ENCODE results near the gene HOXA1.
"Not testable (repeated sequence)": the region's sequence is repeated elsewhere in the genome, so short reads cannot be mapped to it uniquely, and the experiment has no call there.

HOXA1 gene

DNA sequence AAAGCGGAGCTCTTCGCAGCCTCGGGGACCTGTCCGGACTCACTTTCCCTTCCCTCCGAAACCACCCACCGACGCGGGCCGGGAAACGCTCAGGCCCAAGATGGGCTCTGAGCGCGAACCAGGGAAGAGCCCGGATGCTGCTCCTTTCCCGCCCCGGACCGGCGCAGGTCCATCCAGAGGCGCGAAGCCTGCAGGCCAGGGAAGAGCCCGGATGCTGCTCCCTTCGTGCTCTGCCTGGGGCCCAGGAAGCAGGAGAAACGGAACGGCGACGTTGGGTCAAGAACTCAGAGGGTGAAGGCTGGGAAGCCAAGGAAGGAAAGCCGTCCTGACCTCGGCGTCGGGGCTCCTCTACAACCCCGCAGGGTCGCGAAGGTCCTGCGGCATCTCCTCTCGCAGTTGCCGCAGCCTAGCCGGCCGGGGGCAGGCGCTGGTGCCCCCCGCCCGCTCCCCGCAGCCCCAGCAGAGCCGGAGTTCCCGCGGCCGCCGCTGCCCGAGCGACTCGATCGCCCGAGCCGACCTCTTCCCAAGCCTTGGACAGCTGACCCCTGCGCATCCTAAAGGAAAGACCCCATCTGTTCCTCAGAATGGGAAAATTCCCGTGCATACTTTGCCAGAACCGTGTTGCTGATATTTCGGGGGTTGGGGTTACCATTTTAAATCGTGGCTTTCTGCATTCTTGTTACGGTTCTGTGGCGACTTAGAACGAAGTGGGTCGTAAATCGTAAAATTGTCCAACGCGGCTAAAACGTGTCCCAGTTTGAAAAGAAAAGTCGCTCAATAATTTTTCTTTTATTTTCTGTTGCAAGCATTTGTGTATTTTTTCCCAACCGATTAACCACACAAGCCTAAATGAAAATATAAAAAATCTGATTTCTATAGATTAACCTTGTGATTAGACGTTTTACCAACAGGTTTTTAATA, 7.5 kb downstream of the HOXA1 start:
- DNase-seq: no peak

- DNase-seq: no peak
Measured at GRCh38 chr7:27083646-27084045, 12.2 kb downstream of the HOXA1 start.

DNA sequence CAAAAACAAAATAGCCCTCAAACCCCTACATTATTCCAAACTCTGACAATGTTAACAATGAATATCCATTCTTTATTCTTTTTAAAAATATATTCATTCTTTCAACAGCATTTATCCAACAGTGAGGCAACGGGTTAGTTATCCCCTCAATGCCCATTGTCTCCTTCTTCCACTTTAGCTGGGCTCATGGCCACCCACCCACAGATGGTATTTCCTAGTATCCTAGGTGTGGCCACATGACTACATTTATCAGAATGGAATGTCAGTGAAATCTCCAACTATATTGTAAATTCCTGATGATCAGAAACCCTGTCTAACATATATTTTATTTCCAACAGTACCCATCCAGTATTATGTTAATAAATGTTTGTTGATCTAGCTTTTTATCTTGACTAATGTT, 13.6 kb downstream of the HOXA1 start:
- DNase-seq: no peak

- DNase-seq: no peak
Measured at GRCh38 chr7:27080844-27081436, 14.9 kb downstream of the HOXA1 start.

DNA sequence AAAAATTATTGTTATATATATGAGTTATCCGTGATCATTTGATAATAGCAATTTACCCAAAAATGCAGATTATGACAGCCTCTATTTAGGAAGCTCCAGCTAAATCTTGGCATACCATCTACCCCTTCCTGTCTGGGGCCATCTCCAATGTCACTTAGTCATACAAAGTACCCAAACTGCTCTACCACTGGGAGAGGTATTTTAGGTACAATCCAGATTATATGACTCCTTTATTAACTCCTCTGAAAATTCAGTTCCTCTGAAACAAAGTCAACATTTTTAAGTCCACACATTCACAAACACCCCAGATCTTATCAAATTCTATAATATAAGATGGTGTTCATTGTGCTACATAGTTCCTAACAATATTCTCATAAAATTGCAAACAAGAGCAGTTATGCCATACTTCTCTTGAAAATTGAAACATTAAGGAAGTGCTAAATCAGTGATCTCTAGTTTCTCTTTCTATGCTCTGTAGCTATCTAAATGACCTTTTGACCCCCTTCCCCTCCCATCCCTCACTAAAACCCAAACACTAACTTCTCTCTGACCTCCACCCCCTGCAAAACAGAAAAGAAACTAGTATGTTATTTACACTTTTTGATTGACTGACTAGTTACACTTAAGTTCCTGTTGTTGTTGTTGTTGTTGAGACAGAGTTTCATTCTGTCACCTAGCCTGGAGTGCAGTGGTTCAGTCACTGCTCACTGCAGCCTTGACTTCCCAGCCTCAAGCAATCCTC, 16.4 kb downstream of the HOXA1 start:
- no peak for DNase-seq

DNA sequence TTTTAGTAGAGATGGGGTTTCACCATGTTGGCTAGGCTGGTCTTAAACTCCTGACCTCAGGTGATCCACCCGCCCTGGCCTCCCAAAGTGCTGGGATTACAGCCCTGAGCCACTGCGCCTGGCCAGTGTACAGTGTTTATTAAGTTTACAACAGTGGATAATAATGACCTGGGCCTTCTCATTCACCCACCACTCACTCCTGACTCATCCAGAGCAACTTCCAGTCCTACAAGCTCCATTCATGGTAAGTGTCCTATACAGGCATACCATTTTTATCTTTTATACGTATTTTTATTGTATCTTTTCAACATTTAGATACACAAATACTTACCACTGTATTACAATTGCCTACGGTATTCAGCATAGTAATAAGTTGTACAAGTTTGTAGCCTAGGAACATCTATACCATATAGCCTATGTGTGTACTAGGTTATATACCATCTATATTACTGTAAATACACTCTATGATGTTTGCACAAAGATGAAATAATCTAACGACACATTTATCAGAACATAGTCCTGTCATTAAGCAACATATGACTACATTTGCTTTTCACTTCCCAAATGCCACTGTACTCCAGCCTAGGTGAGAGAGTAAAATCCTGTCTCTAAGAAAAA, 17.1 kb downstream of the HOXA1 start:
- DNase-seq: no peak

GRCh38 chr7:27073076-27073475, 22.7 kb downstream of the HOXA1 start:
- DNase-seq: no peak

- DNase-seq: no peak
Measured at GRCh38 chr7:27071622-27072390, 24.0 kb downstream of the HOXA1 start.

GRCh38 chr7:27068259-27068658, 27.5 kb downstream of the HOXA1 start:
- DNase-seq: no peak

DNA sequence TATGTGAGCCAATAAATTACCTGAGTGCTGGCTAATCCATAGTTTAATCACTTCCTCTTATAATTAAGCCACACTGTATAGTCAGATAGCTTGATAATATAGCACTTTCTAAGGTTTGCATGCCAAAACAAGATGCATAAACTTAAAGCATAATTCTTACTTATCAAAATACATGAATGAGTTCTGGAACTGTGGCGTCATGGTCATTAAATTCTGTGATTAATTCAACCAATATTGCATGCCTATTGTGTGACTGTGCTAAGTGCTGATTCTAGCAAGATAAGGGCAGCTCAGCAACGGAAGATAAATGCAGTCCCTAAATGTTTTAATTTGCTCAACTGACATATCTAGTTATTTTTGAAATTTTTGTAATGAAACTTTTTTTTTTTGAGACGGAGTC, 29.7 kb downstream of the HOXA1 start:
- no peak for DNase-seq

DNA sequence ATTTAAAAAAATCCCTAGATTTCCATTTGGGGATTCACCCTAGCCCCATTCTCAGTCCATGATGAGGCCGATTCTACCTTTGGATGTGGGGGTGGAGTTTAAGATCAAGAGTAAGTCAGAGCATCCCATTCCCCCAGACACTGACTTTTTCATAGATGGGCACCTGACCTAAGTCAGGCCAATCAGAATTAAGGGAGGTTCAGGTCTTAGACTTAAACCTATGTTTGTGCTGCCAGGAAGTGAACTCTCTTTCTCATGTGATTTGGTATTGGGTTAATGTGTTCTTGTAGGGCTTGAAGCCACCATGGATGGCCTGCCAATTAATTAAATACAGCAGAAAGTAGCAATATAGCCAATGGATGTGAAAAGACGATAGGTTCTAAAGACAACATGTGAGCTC, 30.1 kb downstream of the HOXA1 start:
- DNase-seq: no peak

GRCh38 chr7:27064661-27065060, 31.1 kb downstream of the HOXA1 start:
- DNase-seq: no peak

- DNase-seq: no peak
Measured at GRCh38 chr7:27064159-27064558, 31.6 kb downstream of the HOXA1 start.

- no peak for DNase-seq
Measured at GRCh38 chr7:27062946-27063345, 32.9 kb downstream of the HOXA1 start.

GRCh38 chr7:27053153-27053552, 42.6 kb downstream of the HOXA1 start:
- DNase-seq: no peak

DNA sequence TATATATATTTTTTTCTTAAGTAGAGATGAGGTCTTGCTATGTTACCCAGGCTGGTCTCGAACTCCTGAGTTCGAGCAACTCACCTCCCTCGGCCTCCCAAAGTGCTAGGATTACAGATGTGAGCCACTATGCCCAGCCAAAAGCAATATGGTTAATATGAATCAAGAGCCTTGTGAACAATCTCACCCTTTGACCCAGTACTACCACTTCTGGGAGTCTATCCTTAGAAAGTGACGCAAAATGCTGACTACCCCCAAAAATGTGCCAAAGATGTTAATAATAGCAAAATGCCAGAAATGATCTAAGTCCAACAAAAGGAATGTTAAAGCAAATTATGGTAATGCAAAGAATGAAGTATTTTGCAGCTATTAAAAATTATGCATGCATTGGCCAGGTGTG, 44.3 kb downstream of the HOXA1 start:
- DNase-seq: no peak

GRCh38 chr7:27048438-27048837, 47.4 kb downstream of the HOXA1 start:
- no peak for DNase-seq

DNA sequence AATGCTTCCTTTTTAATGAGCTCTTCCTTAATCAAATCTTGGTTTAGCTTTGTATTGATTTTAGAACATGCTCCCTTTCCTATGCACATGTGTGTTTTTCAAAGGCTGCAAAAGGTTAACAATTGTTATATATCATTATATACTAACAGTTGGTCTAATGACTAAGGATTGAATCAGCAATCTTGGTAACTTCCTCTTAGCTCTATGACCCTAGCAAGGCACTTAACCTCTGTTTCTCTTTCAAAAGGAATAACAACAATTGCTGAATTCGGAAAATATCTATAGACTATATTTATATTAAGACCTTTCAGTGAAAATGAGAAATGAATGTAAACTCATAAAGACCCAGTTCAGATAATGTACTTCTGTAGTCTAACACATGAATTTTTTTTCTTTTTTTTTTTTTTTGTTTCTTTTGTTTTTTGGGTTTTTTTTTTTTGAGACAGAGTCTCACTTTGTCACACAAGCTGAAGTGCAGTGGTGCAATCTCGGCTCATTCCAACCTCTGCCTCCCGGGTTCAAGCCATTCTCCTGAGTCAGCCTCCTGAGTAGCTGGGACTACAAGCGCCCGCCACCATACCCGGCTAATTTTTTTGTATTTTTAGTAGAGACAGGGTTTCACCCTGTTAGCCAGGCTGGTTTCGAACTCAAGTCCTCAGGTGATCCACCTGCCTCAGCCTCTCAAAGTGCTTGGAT, 48.8 kb downstream of the HOXA1 start:
- no peak for DNase-seq

GRCh38 chr7:27045972-27046371, 49.8 kb downstream of the HOXA1 start:
- DNase-seq: not testable (repeated sequence)

DNA sequence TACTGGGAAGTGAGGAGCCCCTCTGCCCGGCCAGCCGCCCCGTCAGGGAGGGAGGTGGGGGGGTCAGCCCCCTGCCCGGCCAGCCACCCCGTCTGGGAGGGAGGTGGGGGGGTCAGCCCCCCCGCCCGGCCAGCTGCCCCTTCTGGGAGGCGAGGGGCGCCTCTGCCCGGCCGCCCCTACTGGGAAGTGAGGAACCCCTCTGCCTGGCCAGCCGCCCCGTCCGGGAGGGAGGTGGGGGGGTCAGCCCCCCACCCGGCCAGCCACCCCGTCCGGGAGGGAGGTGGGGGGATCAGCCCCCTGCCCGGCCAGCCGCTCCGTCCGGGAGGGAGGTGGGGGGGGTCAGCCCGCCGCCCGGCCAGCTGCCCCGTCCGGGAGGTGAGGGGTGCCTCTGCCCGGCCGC, 50.7 kb downstream of the HOXA1 start:
- not testable (repeated sequence) for DNase-seq
